ENCODE results near the gene UFC1.

Gene UFC1

DNA sequence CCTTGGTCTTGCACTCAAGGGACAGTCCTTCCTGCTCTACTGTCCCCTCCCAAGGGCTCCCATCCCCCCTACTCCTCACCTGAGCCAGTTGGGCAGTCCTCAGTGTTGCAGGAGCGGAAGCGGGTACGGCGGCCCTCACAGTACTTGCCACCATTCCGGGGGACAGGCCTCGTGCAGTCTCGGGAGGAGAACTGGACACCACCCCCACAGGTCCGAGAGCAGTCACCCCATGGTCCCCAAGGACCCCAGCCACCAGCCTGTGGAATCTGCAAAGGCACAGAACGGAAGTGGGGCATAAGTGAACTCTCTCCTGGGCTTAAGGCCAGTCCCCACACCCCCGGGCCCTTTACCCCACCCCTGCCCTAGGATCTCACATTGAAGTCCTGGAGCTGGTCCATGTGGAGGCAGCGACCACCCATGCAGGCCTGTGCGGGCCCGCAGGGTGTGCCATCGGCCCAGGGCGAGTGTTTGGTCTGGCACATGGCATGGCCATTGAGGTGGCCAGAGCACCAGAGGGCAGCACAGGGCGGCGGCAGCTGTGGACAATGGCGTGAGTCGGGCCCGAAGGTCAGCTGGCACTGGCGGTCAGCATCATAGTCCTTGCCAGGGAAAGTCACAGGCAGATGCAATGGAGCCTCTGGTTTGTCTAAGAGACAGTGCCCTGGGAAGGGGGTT lies 39.9 kb downstream of the UFC1 start:
- DNase-seq (ENCODE audit: low spot score): no peak

GRCh38 chr1:161195171-161195570 lies 41.4 kb downstream of the UFC1 start:
- DNase-seq (ENCODE audit: low spot score): no peak

- no peak for DNase-seq (ENCODE audit: low spot score)
These were observed 42.3 kb downstream of the UFC1 start for GRCh38 chr1:161196111-161196510.

GRCh38 chr1:161196521-161197451 lies 43.0 kb downstream of the UFC1 start:
- no peak for DNase-seq (ENCODE audit: low spot score)

DNA sequence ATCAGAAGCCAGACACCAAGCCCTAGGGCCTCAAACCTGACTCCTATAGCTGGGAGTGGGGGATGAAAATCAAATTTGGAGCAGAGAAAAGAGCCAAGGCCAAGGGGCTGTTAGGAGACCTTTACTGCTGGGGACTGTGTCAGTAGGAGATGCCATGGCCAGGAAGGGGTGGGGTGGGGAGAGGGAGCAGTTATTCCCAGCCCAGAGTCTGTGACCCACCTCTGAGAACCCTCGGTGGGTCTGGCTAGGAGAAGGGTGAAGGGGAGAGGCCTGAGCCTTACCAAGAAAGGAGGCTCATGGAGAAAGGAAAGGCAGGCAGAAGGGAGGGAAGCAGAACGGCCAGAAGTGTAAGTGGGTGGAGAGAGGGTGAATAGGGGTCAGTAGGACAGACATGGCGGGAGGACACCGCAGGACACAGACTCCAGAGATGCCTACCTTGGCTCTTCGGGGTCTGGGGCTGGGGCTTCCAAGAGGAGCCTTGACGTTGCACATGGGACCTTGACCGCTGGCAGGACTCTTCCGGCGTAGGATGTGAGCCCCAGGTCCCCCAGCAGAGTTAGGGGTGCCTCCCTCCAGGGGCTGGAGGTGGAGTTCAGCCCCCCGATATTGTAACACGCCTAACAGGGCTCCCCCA lies 43.9 kb downstream of the UFC1 start:
- DNase-seq (ENCODE audit: low spot score): no peak

DNA sequence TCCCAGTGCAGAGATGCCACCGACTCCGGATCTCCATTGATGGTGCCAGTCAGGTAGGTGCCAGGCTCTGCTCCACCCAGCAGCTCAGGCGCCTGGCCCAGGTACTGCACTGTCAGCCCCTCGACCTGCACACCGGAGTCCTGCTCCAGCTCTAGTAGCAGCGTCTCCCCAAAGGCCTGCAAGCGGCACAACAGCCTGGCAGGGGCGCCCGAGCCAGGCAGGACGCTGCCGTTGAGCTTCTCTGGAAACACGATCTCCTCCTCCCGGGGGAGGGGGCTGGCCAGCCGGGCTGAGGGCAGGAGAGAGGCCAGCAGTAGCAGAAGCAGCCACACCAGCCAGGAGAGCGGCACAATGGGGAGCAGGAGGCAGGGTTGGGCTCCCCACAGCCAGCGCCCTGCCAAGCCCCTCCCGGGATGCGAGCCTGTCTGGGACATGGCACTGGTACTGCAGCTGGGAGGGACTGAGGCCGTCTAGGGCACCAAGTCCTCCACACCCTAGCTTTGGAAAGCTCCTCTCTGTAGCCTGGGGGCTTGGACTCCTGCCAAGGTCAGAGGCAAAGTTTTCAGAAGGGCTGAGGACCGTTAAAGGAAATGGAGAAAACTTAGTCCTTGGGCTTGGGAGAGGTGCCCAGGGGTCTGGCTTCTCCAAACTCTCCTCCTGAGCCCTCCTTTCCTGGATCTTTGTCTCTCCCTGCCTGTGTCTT lies 44.6 kb downstream of the UFC1 start:
- DNase-seq (ENCODE audit: low spot score): no peak

- no peak for DNase-seq (ENCODE audit: low spot score)
These were observed 45.2 kb downstream of the UFC1 start, which contains the start of gene ADAMTS4 for GRCh38 chr1:161198897-161199431. Gene ADAMTS4, minus strand, starts transcription at chr1:161199054. Its CDS starts 427 bp downstream, at chr1:161198627.

DNA sequence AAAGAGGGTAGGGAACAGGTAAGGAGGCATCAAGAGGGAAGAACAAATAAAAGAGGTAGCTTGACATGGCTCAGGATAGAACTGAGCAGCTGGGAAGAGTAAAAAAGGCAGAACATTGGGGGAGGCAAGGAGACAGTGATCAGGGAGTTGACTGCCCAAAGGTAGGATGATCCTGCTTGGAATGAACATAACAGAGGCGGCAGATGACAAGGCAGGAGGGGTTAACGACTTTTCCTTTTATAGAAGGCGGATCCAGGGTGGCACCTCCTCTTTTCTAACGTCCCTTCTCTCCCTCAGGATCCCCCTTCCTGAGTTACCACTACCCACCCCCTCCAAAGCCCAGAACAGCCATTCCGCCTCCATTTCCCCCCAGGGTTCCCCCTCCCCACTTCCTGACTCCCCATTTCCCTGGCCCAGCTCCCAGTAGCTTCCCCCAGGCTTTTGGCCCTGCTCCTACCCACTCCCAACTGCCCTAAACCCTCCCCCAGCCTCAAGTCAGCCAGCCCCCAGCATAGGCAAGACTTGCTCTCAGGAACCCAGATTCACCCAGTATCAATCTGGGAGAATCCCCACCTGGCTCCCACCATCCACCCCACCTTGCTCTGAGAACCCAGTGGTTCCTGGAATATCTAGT lies 45.8 kb downstream of the UFC1 start:
- no peak for DNase-seq (ENCODE audit: low spot score)

DNA sequence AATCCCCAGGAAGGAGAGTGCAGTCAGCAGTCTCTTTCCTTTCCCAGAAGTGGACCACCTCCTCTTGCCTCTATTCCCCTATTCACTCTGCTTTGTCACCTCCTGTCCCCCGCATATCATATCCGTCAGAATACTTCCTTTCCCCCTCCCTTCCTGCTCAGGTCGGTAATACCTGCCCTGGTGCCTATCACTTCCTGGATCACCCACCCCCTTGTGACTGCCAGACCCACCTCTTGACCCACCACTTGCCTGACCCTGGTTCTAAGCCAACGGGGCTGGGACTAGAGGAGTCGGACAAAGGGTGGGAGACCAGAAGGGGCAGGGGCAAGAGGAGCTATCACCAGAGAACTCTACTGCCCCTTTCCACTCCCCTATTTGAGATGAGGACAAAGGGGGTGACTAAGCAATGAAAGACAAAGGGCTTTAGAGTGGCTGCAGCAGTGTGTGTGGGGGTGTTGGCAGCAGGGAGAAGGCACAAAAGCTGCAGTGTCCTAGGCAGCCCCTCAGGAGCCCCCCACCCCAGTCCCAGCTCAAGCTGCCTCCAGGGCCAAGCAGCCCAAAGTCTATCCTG lies 46.7 kb downstream of the UFC1 start:
- DNase-seq (ENCODE audit: low spot score): no peak

GRCh38 chr1:161200992-161201835 lies 47.4 kb downstream of the UFC1 start:
- DNase-seq (ENCODE audit: low spot score): no peak

DNA sequence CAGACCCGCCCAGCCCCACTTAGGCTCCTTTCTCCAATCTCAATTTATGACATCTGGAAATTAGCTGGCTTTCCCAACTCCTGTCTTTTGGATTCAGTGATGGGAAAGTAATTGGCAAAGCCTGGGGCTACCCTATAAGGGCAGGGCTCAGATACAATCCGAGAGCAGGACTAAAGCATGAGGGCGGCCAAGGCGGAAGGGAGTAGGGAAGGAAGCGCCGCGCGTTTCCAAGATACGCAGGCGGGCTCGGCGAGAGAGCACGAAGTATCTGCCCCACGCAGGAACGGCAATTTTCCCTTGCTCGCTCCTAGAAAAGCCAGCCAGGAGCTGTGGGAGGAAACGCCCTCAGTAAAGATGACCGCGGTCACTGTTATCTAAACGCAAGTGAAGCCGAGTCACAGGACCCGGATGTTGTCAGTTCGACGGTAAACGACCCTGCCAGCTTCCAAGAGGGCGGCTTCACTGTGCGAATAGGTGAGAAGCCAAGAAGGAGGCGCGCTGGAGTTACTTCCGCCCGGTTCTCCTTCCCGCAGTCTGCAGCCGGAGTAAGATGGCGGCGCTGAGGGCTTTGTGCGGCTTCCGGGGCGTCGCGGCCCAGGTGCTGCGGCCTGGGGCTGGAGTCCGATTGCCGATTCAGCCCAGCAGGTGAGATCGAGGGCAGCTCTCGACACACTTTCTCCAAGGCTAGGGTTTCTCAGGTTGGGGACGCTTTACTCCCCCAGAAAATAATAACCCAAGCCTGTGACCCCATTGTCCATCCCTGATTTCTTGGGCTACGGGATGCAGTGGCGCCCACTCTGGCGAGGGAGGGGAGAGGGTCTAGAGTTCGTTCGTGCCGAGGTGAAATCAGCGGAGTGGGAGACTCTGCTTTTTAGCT lies 48.3 kb downstream of the UFC1 start, which contains the start of gene NDUFS2:
Gene NDUFS2, plus strand, starts transcription at position 532 of the 877 bp plus-strand sequence. Its CDS starts 19 bp downstream, at position 551.
- DNase-seq (ENCODE audit: low spot score): peak; percentile 99

DNA sequence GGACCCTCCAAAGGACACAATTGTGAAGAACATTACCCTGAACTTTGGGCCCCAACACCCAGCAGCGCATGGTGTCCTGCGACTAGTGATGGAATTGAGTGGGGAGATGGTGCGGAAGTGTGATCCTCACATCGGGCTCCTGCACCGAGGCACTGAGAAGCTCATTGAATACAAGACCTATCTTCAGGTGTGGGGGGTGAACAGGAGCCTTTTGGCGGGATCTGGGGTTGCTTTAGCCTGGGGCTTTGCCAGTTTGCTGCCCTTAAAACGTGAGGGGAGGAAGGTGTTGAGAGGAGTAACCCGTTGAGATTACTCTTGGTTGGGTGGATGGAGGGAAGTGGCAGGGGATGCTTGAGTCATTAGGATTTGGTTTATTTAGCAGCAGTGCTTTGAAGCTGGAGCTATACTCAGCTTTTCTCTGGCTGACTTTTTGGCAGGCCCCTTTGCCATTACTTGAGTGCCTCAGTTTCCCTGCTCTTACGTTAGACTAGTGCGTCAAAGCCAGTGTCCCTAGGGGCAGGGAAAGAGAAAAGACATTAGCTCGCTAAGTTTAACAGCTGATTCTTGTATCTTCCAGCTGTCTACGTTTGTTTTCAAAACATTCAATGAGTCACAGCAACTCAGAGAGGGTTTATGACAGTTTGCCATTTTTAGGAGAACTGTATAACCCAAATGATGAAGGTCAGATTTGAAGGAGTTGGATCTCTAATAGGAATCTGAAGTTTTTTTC lies 52.8 kb downstream of the UFC1 start:
- no peak for DNase-seq (ENCODE audit: low spot score)

- no peak for DNase-seq (ENCODE audit: low spot score)
These were observed 53.4 kb downstream of the UFC1 start for GRCh38 chr1:161207173-161207572.

Data from RKO (cell line).